HAP-1 (cell line): ENCODE measurements around the gene MYOT.

ENCODE experiments used
- DNase-seq, 2 experiments: peaks; one replicate each; pipeline ENCODE4 v3.0.0-alpha.2; 2016 to 2020; ENCODE audit warnings: low spot score in 2 of 2
- H3K27me3 ChIP-seq: fragments of 250-450 bp; sonication (Bioruptor Pico); 2 replicates; pipeline ENCODE4 v1.5.1; 2020; ENCODE audit warnings: low read depth, mild to moderate bottlenecking, moderate library complexity
- H3K36me3 ChIP-seq: fragments of 250-450 bp; sonication (Bioruptor Pico); replicated peaks from 2 replicates; pipeline ENCODE4 v1.5.1; 2020; ENCODE audit warnings: mild to moderate bottlenecking
- H3K4me1 ChIP-seq: fragments of 250-450 bp; sonication (Bioruptor Pico); 2 replicates; pipeline ENCODE4 v1.5.1; 2020; ENCODE audit warnings: mild to moderate bottlenecking
- H3K4me3 ChIP-seq: fragments of 250-450 bp; sonication (Bioruptor Pico); 2 replicates; pipeline ENCODE4 v1.5.1; 2020; ENCODE audit warnings: mild to moderate bottlenecking, moderate library complexity
- H3K9me3 ChIP-seq: fragments of 250-450 bp; sonication (Bioruptor Pico); 2 replicates; pipeline ENCODE4 v1.5.1; 2020; ENCODE audit warnings: mild to moderate bottlenecking, moderate library complexity
- in situ Hi-C: fragments of 300-500 bp; cut with MboI; formaldehyde crosslinking; loops from 3 replicates; pipeline ENCODE4 v1.14.3; 2020; ENCODE audit warnings: low sequenced_read_pairs, inconsistent platforms, mixed read lengths

Gene MYOT

GRCh38 chr5:137896560-137896959 lies 28.9 kb downstream of the MYOT start:
- Histone ChIP-seq H3K4me1 (no peaks in the 10 kb centered on the region; the same call in 1 of the 2 replicates), H3K36me3 (no peaks in the 10 kb centered on the region), H3K27me3 (no peaks in the 10 kb centered on the region), H3K4me3 (no peak overlapping the region), H3K9me3 (no peaks in the 10 kb centered on the region)
- no peak for DNase-seq
- in situ Hi-C loops: no loop called here

GRCh38 chr5:137899493-137899892 lies 31.8 kb downstream of the MYOT start:
- Histone ChIP-seq H3K9me3 (no peaks in the 10 kb centered on the region), H3K4me1 (no peaks in the 10 kb centered on the region; the same call in 1 of the 2 replicates), H3K27me3 (no peaks in the 10 kb centered on the region), H3K36me3 (no peaks in the 10 kb centered on the region), H3K4me3 (no peak overlapping the region)
- in situ Hi-C loops: no loop called here
- DNase-seq: no peak

GRCh38 chr5:137901011-137901817 lies 33.6 kb downstream of the MYOT start:
- Histone ChIP-seq H3K27me3 (no peaks in the 10 kb centered on the region), H3K4me1 (no peaks in the 10 kb centered on the region; the same call in 1 of the 2 replicates), H3K36me3 (no peaks in the 10 kb centered on the region), H3K4me3 (no peak overlapping the region), H3K9me3 (no peaks in the 10 kb centered on the region)
- in situ Hi-C loops: no loop called here
- DNase-seq: no peak

DNA sequence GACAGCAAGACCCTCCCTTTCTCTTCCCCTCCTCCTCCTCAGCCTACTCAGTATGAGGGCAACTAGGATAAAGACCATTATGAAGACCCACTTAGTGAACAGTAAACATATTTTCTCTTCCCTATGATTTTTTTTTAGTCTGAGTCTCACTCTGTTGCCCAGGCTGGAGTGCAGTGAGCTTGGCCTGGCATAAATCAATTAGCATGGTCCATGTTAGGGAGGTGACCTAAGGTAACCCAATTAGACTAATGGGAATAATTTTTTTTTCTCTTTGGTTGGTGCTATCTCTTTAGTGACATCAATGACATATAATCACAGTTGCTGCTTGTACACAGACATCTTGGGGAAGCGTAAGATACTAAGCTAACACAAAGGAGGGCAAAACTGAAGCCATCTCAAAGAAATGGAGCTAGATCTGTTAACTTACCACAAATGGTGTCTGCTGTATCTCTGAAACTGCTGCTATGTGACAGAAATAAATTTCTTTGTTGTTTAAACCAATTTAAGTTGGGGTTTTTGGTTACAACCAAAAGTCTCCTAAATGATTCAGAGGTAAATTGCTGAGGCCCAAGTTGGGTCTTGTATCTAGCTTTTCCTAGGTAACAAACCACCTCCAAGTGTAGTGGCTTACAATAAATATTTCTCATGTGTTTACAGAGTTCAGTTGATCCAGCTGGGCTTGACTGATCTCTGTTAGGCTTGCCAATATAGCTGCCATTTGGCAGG lies 34.9 kb downstream of the MYOT start:
- no peak for DNase-seq
- H3K36me3 ChIP-seq: no peaks in the 10 kb centered on the region
- H3K4me3 ChIP-seq: no peak overlapping the region
- H3K27me3 ChIP-seq: no peaks in the 10 kb centered on the region
- in situ Hi-C loops: no loop called here
- no peaks in the 10 kb centered on the region for H3K9me3 ChIP-seq
- H3K4me1 ChIP-seq: no peaks in the 10 kb centered on the region; the same call in 1 of the 2 replicates

GRCh38 chr5:137914758-137915157 lies 47.1 kb downstream of the MYOT start:
- in situ Hi-C loops: no loop called here
- Histone ChIP-seq H3K4me1 (no peaks in the 10 kb centered on the region), H3K9me3 (no peaks in the 10 kb centered on the region), H3K36me3 (no peaks in the 10 kb centered on the region), H3K27me3 (no peaks in the 10 kb centered on the region), H3K4me3 (no peak overlapping the region)
- no peak for DNase-seq

DNA sequence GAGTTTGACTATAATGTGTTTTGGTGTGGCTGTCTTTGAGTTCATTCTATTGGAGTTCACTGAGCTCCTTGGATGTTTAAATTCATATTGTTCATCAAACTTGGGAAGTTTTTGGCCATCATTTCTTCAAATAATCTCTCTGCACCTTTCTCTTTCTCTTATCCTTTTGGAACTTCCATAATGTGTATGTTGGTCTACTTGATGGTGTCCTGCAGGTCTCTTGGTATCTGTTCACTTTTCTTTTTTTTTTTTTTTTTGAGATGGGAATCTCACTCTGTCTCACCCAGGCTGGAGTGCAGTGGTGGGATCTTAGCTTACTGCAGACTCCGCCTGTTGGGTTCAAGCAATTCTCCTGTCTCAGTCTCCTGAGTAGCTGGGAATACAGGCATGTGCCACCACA lies 49.3 kb downstream of the MYOT start:
- H3K27me3 ChIP-seq: no peaks in the 10 kb centered on the region
- H3K4me1 ChIP-seq: peaks cover 5% of the 10 kb centered on the region; the same call in 1 of the 2 replicates
- H3K36me3 ChIP-seq: no peaks in the 10 kb centered on the region
- H3K9me3 ChIP-seq: no peaks in the 10 kb centered on the region
- no peak overlapping the region for H3K4me3 ChIP-seq
- DNase-seq: no peak
- in situ Hi-C loops: no loop called here

GRCh38 chr5:137921931-137922330 lies 54.3 kb downstream of the MYOT start:
- H3K4me1 ChIP-seq: peaks cover 8% of the 10 kb centered on the region; the same call in 1 of the 2 replicates
- peak; percentile 38 to 52 for DNase-seq
- no peaks in the 10 kb centered on the region for H3K36me3 ChIP-seq
- H3K27me3 ChIP-seq: no peaks in the 10 kb centered on the region
- H3K4me3 ChIP-seq: no peak overlapping the region
- no peaks in the 10 kb centered on the region for H3K9me3 ChIP-seq
- in situ Hi-C loops: no loop called here

- H3K4me1 ChIP-seq: peaks cover 8% of the 10 kb centered on the region; the same call in 1 of the 2 replicates
- H3K36me3 ChIP-seq: no peaks in the 10 kb centered on the region
- H3K4me3 ChIP-seq: no peak overlapping the region
- no peaks in the 10 kb centered on the region for H3K9me3 ChIP-seq
- no peaks in the 10 kb centered on the region for H3K27me3 ChIP-seq
- no peak for DNase-seq
- in situ Hi-C loops: no loop called here
Observed at GRCh38 chr5:137923856-137924255, 56.2 kb downstream of the MYOT start.

DNA sequence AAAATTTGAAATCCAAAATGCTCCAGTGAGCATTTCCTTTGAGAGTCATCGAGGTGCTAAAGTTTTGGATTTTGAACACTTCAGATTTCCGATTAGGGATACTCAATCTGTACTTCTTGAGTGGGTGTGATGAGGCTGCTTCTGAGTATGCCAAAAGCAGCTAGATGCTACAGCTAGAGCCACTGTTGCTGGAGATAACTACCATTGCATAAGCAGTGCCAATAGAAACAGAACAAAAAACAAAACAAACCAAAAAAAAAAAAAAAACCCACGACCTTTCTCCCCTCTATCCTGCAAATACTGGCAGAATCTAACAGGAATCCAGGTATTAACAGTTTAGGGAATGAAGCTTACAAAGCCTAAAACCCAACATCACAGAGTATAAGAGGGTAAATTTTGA lies 65.1 kb downstream of the MYOT start:
- H3K4me3 ChIP-seq: no peak overlapping the region
- in situ Hi-C loops: no loop called here

DNA sequence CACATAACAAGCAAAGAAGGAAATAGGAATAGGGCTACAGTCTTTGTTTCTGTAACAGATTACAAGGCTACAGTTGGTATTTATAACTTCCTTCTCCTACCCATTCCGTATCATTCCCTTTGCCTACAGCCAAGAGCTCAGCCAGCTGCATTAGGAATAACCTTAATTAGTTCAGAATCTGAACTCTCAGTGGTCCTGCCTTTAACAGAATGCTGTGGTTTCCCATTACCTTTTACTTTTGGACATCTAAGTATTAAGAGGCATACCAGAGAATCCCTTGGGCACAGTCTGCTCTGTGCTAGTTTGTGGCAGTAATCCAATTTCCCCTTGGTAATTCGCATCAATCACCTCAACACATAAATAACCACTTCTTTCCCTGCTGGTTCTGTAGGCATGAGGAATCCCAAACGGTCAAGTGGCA lies 65.8 kb downstream of the MYOT start:
- no peak overlapping the region for H3K4me3 ChIP-seq
- DNase-seq: no peak
- no peaks in the 10 kb centered on the region for H3K27me3 ChIP-seq
- peaks cover 10% of the 10 kb centered on the region for H3K36me3 ChIP-seq
- H3K4me1 ChIP-seq: no peaks in the 10 kb centered on the region
- in situ Hi-C loops: no loop called here
- no peaks in the 10 kb centered on the region for H3K9me3 ChIP-seq

More for the DNA sequence above, 65.1 kb downstream of the MYOT start:
- no peaks in the 10 kb centered on the region for H3K4me1 ChIP-seq
- H3K36me3 ChIP-seq: peaks cover 3% of the 10 kb centered on the region; the same call in 1 of the 2 replicates
- no peaks in the 10 kb centered on the region for H3K9me3 ChIP-seq
- H3K27me3 ChIP-seq: no peaks in the 10 kb centered on the region
- no peak for DNase-seq

DNA sequence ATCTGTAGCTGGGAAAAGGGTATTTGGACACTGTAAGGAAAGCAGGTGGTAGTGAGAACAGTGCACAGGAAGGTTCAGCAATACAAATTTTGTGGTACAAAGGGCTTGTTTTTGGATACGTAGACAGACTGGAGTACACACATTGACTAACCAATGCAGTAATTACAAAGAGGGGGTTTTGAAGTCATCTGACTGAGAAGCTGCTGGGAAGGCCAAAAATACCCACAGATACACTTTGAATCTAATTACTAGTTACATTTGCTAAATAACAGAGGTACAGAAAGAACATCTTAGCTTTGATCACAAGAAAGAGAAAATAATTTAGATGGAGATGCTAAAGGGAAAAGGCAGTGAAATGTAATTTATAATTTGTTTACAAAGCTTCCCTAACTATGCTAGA lies 67.5 kb downstream of the MYOT start:
- H3K4me3 ChIP-seq: no peak overlapping the region
- in situ Hi-C loops: no loop called here
- H3K27me3 ChIP-seq: no peaks in the 10 kb centered on the region

DNA sequence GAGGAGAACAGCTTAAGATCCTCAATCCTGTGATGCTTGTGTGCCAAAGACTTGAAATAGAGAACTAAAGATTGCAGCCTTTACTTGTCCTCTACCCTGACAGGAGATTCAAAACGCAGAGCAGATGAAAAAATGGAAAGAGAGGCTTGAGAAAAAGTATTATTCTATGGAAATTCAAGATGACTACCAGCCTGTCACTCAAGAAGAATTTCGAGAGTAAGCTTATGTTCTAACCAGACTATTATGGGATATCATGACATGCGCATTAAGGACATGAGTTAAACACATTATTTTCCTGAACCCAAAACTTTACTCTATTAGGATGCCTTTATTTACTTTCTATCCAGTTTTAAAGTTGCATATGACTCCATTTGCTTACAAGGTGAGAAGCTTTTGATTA lies 68.0 kb downstream of the MYOT start:
- Histone ChIP-seq H3K9me3 (no peaks in the 10 kb centered on the region), H3K4me3 (no peak overlapping the region), H3K36me3 (peaks cover 31% of the 10 kb centered on the region), H3K4me1 (no peaks in the 10 kb centered on the region), H3K27me3 (no peaks in the 10 kb centered on the region)
- in situ Hi-C loops: no loop called here
- no peak for DNase-seq

More for the DNA sequence above, 67.5 kb downstream of the MYOT start:
- H3K9me3 ChIP-seq: no peaks in the 10 kb centered on the region
- H3K4me1 ChIP-seq: no peaks in the 10 kb centered on the region
- H3K36me3 ChIP-seq: peaks cover 26% of the 10 kb centered on the region
- no peak for DNase-seq
